Measurements from ENCODE around the gene MFNG. TPM values are rescaled to one million over a fixed set of nuclear protein-coding genes. Genes with fewer than 3 reads are reported as not detected.
A peak's percentile ranks its signal among the peaks of the same experiment; 100 is the strongest.
"Not testable (repeated sequence)": the region's sequence is repeated elsewhere in the genome, so short reads cannot be mapped to it uniquely, and the experiment has no call there.

MFNG gene
- total RNA-seq, 2 donors from 2014 or later = 88.7 to 169 TPM

DNA sequence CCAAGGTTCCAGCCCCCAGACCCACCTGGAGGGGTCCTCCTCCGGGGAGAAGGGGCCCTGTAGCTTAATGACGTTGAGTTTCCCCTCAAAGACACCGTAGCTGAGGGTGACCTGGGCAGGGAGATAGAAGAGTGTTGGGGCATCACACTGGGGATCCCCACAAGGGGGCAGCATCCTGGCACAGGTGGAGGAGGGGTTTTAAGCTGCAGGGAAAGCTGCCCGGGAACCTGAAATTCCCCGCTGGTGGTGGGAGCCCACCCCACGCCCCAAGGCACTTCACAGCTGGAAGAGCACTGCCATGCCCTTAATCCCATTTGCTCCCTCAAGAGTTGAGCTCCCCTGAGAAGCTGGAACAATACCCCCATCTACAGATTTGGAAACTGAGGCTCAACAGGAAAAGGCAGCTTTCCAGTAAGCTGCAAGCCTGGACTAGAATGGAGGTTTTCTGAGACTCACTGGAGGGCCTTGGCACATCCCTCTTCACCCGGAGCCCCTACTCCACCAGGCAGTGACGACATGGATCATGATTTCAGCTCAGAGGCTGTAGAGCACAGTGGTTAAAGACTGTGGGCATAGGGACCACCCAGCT is 13.7 kb downstream of the MFNG start:
- Mint-ChIP-seq H3K36me3 (peaks cover 0 to 23% of the 10 kb centered on the region in 2 donors), H3K27ac (peak overlapping the region; percentile 74 to 79), H3K9me3 (no peaks in the 10 kb centered on the region)
- peak; percentile 30 to 36 for ATAC-seq
- DNase-seq (ENCODE audit: low spot score in 2 of 2) = peak in 1 of 2 donors; percentile 39

- peak; percentile 9 to 18 for ATAC-seq
- Mint-ChIP-seq H3K27ac (peak overlapping the region; percentile 65 to 79), H3K9me3 (no peaks in the 10 kb centered on the region), H3K36me3 (peaks cover 0 to 23% of the 10 kb centered on the region in 2 donors)
- DNase-seq (ENCODE audit: low spot score in 2 of 2) = no peak
These were observed 14.3 kb downstream of the MFNG start for GRCh38 chr22:37471727-37472417.

DNA sequence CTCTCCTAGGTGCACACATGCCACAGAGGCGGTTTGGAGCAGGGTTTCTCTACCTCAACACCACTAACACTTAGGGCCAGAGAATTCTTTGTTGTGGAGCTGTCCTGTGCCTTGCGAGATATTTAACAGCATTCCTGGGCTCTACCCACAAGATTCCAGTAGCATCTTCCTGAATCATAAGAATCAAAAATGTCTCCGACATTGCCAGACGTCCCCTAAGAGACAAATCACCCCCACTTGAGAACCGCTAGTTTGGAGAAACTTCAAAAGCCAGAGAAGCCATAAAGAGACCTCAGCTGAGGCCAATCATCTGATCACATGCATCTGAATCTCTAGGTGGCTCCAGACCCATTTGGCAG is 16.1 kb downstream of the MFNG start:
- DNase-seq (ENCODE audit: low spot score in 2 of 2) (no peak), ATAC-seq (no peak)
- Mint-ChIP-seq H3K9me3 (no peaks in the 10 kb centered on the region), H3K36me3 (peaks cover 0 to 18% of the 10 kb centered on the region in 2 donors), H3K27ac (no peak overlapping the region)

GRCh38 chr22:37469416-37470086 is 16.6 kb downstream of the MFNG start:
- ATAC-seq (no peak), DNase-seq (ENCODE audit: low spot score in 2 of 2) (no peak)
- H3K9me3 Mint-ChIP-seq = no peaks in the 10 kb centered on the region
- H3K27ac Mint-ChIP-seq = peak overlapping the region in 1 of 2 donors; percentile 84
- H3K36me3 Mint-ChIP-seq = peaks cover 0 to 14% of the 10 kb centered on the region in 2 donors

- not testable (repeated sequence) for ATAC-seq; DNase-seq (ENCODE audit: low spot score in 2 of 2); H3K9me3 Mint-ChIP-seq
- H3K36me3 Mint-ChIP-seq = peaks cover 0 to 14% of the 10 kb centered on the region in 2 donors
- peak overlapping the region in 1 of 2 donors; percentile 73 for H3K27ac Mint-ChIP-seq
These were observed 17.9 kb downstream of the MFNG start for GRCh38 chr22:37468201-37468695.

GRCh38 chr22:37467391-37467955 is 18.7 kb downstream of the MFNG start:
- no peaks in the 10 kb centered on the region for H3K9me3 Mint-ChIP-seq
- DNase-seq (ENCODE audit: low spot score in 2 of 2) (no peak), ATAC-seq (no peak)
- peak overlapping the region in 1 of 2 donors; percentile 73 for H3K27ac Mint-ChIP-seq
- H3K36me3 Mint-ChIP-seq = peaks cover 0 to 14% of the 10 kb centered on the region in 2 donors

DNA sequence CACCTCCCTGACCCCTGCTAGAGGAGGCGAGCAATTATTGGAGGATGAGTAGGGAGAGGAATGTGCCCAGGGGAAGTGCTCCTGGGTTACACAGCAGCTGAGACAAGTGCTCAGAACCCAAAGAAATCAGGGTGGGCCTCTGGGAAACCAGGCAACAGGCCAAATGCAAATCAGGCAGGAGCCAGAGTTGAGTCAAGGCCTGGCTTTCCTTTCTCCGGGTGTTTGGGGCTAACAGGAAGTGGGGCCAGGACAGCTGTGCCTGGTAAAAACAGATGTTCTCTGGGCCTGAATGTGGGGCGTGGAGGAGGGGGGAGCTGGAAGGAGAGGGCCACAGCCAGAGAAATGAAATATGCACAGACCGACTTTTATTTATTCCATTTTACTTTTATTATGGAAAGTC is 22.0 kb downstream of the MFNG start:
- H3K27ac Mint-ChIP-seq = peak overlapping the region; percentile 67 to 69
- H3K9me3 Mint-ChIP-seq = no peaks in the 10 kb centered on the region
- no peaks in the 10 kb centered on the region for H3K36me3 Mint-ChIP-seq
- ATAC-seq (no peak), DNase-seq (ENCODE audit: low spot score in 2 of 2) (no peak)

- Mint-ChIP-seq H3K36me3 (no peaks in the 10 kb centered on the region), H3K27ac (no peak overlapping the region), H3K9me3 (no peaks in the 10 kb centered on the region)
- ATAC-seq (no peak), DNase-seq (ENCODE audit: low spot score in 2 of 2) (no peak)
These were observed 23.2 kb downstream of the MFNG start for GRCh38 chr22:37462983-37463382.

DNA sequence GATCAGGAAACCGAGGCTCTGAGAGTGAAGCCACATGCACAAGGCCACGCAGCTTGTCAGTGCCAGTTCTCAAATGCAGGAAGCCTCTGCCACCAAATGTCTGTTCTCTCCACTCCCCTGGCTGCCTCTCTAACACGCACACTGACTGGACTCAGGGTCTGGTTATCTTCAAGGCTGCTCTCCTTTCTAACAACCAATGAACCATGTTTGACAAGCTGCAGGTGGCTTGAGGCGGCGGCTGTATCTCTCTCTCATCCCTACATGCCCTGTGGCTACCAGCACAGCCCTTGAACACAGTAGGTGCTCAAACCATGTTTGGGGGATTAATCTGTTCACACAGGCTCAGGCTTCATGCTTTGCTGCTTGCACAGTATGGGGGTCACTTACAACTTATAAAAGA is 23.7 kb downstream of the MFNG start:
- DNase-seq (ENCODE audit: low spot score in 2 of 2) (no peak), ATAC-seq (no peak)
- Mint-ChIP-seq H3K9me3 (no peaks in the 10 kb centered on the region), H3K36me3 (no peaks in the 10 kb centered on the region), H3K27ac (no peak overlapping the region)

GRCh38 chr22:37461961-37462360 is 24.2 kb downstream of the MFNG start:
- Mint-ChIP-seq H3K36me3 (no peaks in the 10 kb centered on the region), H3K27ac (no peak overlapping the region), H3K9me3 (no peaks in the 10 kb centered on the region)
- ATAC-seq (no peak), DNase-seq (ENCODE audit: low spot score in 2 of 2) (no peak)

DNA sequence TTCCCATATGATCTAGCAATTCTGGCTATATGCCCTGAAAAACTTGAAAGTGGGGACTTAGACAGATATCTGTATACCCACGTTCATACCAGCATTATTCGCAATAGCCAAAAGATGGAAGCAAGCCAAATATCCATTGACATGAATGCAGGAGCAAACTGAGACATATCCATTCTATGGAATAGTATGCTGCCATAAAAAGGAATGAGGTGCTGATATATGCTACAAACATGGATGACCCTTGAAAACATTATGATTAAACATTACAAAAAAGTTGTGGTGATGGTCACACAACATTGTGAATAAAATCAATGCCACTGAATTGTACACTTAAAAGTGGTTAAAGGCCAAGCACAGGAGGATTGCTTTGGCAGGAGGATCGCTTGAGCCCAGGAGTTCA is 25.5 kb downstream of the MFNG start:
- no peaks in the 10 kb centered on the region for H3K9me3 Mint-ChIP-seq
- no peak overlapping the region for H3K27ac Mint-ChIP-seq
- H3K36me3 Mint-ChIP-seq = no peaks in the 10 kb centered on the region
- no peak for ATAC-seq
- DNase-seq (ENCODE audit: low spot score in 2 of 2) = no peak

DNA sequence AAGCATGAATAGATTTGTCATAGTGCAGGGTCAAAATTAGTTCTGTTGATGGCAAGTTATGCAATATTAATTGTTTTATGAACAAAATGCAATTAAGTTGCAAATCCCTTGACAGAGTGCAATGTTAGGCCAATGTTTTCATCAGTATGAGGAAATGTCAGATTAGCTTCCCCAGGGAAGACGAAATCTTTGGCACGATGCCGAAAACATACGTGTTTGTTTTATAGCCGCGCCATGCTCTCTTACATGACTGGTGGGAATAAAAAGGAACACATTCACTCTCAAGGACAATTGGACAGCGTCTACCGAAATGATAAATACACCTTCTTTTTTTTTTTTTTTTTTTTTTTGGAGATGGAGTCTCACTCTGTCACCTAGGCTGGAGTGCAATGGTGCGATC is 27.0 kb downstream of the MFNG start:
- Mint-ChIP-seq H3K27ac (no peak overlapping the region), H3K36me3 (no peaks in the 10 kb centered on the region), H3K9me3 (no peaks in the 10 kb centered on the region)
- no peak for DNase-seq (ENCODE audit: low spot score in 2 of 2)
- no peak for ATAC-seq

DNA sequence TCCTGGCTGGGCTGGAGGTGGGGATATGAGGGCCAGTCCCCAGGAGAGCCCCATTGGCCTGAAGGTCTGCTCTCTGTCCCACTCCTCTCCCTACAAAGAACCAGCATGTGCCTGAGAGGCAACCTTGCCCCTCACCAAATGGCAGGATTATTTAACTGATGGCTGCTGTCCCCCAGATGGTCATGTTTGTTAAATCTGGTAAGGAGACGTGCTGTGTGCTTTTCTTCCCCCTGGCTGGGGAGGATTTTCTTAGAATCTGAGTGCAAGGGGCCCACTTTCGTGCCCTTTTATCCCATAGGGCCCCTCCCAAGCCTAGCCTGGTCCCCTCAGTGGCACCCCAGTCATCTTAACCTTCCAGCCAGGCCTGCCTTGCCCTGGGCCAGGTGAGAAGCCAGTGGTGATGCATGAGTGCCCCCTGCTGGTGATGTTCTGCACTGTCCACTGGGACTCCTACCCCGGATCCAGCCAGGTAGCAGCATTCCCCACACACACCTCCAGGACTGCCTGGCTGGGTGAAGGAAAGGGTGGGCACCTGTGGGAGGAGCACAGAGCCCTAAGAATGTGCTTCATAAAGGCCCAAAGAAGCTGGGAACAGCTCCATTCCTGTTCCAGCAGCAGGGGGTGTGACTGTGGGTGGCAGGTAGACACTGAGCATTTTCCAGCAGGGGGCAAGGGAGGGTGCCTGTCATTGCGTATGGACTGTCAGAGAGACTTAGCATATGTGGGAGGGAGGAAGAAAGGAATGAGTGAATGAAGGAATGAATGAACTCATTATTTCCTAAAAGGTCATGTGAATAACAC is 28.9 kb downstream of the MFNG start:
- Mint-ChIP-seq H3K9me3 (no peaks in the 10 kb centered on the region), H3K27ac (no peak overlapping the region), H3K36me3 (no peaks in the 10 kb centered on the region)
- peak; percentile 73 to 93 for DNase-seq (ENCODE audit: low spot score in 2 of 2)
- ATAC-seq = peak; percentile 96 to 99

- Mint-ChIP-seq H3K9me3 (no peaks in the 10 kb centered on the region), H3K27ac (no peak overlapping the region), H3K36me3 (no peaks in the 10 kb centered on the region)
- DNase-seq (ENCODE audit: low spot score in 2 of 2) (no peak), ATAC-seq (no peak)
These were observed 29.8 kb downstream of the MFNG start for GRCh38 chr22:37456346-37456745.

DNA sequence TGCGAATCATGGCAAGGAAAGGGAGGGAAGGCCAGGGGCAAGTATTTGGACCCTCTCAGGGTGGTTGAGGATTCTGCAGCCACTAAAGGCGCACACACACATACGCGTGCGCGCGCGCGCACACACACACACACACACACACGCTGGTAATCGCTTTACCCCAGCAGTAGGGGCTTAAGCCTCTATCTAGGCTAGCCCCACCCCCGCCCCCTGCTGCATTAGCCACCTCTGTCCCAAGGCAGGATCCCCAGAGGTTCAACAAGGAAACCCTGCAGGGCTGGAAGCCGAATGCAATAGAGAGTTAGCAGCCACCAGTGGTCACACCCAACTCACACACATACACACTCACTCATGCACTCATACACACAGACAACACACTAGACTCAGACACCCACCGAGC is 30.3 kb downstream of the MFNG start:
- no peaks in the 10 kb centered on the region for H3K36me3 Mint-ChIP-seq
- ATAC-seq (no peak), DNase-seq (ENCODE audit: low spot score in 2 of 2) (no peak)
- no peak overlapping the region for H3K27ac Mint-ChIP-seq
- H3K9me3 Mint-ChIP-seq = no peaks in the 10 kb centered on the region

DNA sequence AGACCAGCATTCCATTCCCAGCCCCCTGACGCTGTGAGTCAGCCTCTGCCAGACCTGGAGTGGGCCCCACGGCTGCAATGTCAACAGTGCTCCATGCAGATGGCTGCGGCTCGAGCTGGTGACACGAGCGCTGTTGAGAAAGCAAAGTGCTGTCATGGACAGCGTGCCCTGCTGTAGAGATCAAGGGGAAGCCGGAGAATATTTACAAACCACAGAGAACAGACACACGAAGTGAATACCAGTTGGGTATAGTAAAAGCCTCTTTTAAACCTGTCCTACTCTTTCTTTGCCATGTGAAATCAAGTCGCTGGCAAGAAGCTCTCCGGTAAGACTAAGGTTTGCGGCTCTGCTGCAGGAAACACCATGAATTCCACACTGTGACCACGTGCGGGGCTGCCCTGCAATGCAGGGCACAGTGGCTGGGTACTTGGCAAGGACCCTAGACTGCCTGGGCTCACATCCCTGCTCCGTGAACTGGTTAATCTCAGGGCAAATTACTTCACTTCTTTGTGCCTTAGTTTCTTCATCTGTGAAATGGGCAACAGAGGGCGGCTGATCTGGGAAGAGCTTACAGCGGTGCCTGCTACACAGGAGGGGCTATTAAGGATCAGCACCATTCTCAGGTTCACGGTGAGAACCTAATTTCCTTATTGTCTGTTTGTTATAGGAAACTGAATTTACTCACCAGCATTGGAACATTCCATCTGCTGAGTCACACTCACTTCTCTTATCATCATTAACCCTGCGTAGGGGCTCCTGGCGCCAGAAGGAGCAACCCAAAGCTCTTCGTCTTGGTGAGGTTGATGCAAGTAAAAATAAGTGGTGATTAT is 31.1 kb downstream of the MFNG start:
- H3K36me3 Mint-ChIP-seq = no peaks in the 10 kb centered on the region
- H3K27ac Mint-ChIP-seq = no peak overlapping the region
- H3K9me3 Mint-ChIP-seq = no peaks in the 10 kb centered on the region
- ATAC-seq (no peak), DNase-seq (ENCODE audit: low spot score in 2 of 2) (no peak)

Measured in activated naive CD4-positive, alpha-beta T cell treated with anti-CD3 and anti-CD28 coated beads, Interleukin-2, amount 50 U/mL, for 72 hours (primary cell).